Glomerular endothelial cell (primary cell): Measurements from ENCODE around the gene ABCB11. TPM values are rescaled to one million over a fixed set of nuclear protein-coding genes. Genes with fewer than 3 reads are reported as not detected.
"Not testable (repeated sequence)": the region's sequence is repeated elsewhere in the genome, so short reads cannot be mapped to it uniquely, and the experiment has no call there.

ENCODE experiments used
- DNase-seq: peaks from one replicate; pipeline ENCODE4 v3.0.0-alpha.2; 2011; ENCODE audit warnings: low read depth, low spot score; ENCODE audit errors: extremely low read depth
- total RNA-seq: library from RNA; depleted of rRNA; stranded (reverse); fragments of >200 nt; gene quantifications from 2 replicates; pipeline ENCODE4 v1.2.3, GENCODE V29; 2015

The ABCB11 gene
- total RNA-seq, 1 donor from 2014 or later: 0.18 TPM

- DNase-seq: no peak
Observed at GRCh38 chr2:169046440-169047151, 15.5 kb upstream of the ABCB11 start.

DNA sequence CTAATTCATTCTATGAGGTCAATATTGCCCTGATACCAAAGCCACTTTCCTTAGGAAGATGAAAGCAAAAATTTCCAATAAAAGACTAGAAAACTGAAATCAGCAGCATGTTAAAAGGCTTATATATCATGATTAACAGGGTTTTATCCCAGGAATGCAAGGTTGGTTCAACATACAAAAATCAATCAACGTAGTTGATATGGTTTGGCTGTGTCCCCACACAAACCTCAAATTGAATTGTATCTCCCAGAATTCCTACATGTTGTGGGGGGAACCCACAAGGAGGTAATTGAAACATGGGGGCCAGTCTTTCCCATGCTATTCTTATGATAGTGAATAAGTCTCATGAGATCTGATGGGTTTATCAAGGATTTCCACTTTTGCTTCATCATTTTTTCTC, 11.7 kb upstream of the ABCB11 start:
- no peak for DNase-seq

GRCh38 chr2:169041594-169041993, 10.5 kb upstream of the ABCB11 start:
- no peak for DNase-seq

GRCh38 chr2:169039702-169040101, 8.6 kb upstream of the ABCB11 start:
- no peak for DNase-seq

GRCh38 chr2:169038338-169038757, 7.2 kb upstream of the ABCB11 start:
- DNase-seq: no peak

- DNase-seq: no peak
Observed at GRCh38 chr2:169036736-169037440, 5.8 kb upstream of the ABCB11 start.

DNA sequence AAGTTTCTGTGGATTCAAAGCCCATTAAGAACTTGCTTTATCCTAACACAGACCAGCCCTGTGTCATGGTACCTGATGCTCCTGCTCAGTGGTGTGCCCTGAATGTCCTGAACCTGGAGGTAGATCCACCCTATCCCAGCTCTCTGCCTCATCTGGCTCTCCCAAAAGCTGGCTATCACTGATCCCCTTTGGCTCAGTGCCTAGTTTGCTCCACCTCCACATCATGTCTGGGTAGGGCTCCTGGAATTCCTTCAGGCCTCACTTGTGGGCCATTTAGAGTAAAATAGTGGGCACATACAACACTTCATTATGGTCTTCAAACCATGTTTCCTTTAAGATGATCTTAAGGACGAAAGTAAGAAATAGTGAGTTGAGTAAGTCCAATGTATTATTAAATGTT, 4.8 kb upstream of the ABCB11 start:
- no peak for DNase-seq

- DNase-seq: no peak
Observed at GRCh38 chr2:169034984-169035544, 3.9 kb upstream of the ABCB11 start.

GRCh38 chr2:169034256-169034655, 3.1 kb upstream of the ABCB11 start:
- no peak for DNase-seq

GRCh38 chr2:169029341-169029740, 1.8 kb downstream of the ABCB11 start:
- no peak for DNase-seq

GRCh38 chr2:169027234-169027633, 3.9 kb downstream of the ABCB11 start:
- no peak for DNase-seq

GRCh38 chr2:169026056-169026455, 5.1 kb downstream of the ABCB11 start:
- no peak for DNase-seq

GRCh38 chr2:169023161-169023560, 8.0 kb downstream of the ABCB11 start:
- no peak for DNase-seq

- no peak for DNase-seq
Observed at GRCh38 chr2:169018390-169018789, 12.7 kb downstream of the ABCB11 start.

GRCh38 chr2:169015943-169016342, 15.2 kb downstream of the ABCB11 start:
- no peak for DNase-seq

DNA sequence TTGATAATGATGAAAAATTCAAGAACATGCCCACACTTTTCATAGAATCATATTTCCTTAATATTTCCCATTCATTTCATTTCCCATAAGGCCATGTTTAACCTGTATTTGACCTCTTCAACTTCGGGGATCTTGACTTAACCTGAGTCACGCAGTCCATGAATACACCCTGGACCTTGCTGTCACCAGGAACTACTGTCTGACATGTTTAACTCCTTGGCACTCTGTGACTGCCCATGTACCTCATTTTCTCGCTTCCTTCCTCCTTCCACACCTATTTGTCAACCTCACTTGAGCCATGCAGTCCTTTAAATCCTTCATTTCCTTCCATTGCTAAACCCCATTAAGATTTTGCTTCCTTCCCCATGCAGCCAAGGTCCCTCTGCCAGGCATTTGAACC, 16.3 kb downstream of the ABCB11 start:
- DNase-seq: no peak

- DNase-seq: no peak
Observed at GRCh38 chr2:169013628-169014026, 17.5 kb downstream of the ABCB11 start.

DNA sequence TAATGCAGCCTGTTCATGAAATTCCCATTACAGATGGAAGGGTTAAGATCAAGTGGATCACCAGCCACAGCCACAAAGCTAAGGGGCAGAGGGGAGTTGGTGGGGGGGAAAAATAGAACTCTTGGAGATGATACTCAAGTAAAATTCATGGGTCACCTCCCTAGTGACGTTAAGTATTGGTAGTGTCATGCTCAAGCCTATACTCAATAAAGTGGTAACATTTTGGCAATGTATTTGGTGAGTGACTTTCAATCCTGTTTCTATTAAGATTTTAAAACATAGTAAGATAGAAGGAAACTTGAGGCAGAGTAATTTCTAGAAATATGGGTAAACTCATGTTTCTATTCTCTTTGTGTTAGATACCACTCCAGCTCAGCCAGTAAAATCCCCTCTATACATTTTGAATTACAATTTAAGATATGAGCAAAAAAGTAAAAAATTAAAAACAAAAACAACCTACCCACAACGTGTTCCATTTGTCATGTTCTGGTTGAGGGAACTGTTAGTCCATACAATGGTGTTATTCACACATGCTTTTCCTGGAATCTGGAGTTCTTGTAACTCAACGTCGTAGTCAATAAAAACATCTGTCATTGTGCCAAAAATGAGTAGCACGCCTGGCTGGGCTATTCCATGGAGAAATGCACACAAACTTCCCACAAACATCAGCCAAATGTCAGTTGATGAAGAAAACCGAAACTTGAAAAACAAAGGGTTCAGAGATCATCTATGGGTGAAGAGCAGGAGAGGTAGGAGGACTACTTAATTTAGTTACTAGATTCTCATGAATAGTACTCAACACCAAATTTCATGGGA, 18.1 kb downstream of the ABCB11 start:
- no peak for DNase-seq

- DNase-seq: not testable (repeated sequence)
Observed at GRCh38 chr2:169012191-169012792, 18.8 kb downstream of the ABCB11 start.

DNA sequence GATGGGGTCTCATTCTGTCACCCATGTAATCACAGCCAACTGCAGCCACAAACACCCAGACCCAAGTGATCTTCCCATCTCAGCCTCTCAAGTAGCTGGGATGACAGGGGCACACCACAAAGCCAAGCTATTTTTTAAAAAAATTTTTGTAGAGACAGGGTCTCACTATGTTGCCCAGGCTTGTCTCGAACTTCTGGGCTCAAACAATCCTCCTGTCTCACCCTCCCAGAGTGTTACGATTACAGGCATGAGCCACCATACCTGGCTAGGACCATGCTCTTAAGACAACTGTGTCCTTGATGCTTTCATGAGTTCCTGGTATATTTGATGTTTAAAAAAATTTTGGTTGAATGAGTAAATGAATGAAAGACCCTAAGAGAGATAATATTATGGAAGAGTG, 19.4 kb downstream of the ABCB11 start:
- DNase-seq: no peak
